Neural cell (in vitro differentiated cells): ENCODE results near the gene NHSL1. TPM values are rescaled to one million over a fixed set of nuclear protein-coding genes. Genes with fewer than 3 reads are reported as not detected.

ENCODE experiments used
- H2AFZ ChIP-seq: fragments of 200-600, 300-800 bp; sonication (generic), shearing (Covaris generic); 2 replicates; pipeline ENCODE4 v1.6.0; 2014; ENCODE audit warnings: low read depth, mild to moderate bottlenecking, antibody characterized with exemption, low read length, moderate library complexity
- H3F3A ChIP-seq: fragments of 200-600 bp; shearing (Covaris generic); 2 replicates; pipeline ENCODE4 v1.6.1; 2016; ENCODE audit warnings: mild to moderate bottlenecking, moderate library complexity, mixed read lengths, antibody characterized with exemption, low read length; ENCODE audit not compliant: insufficient read depth, poor library complexity, severe bottlenecking
- H3K27ac ChIP-seq: fragments of 200-600, 300-800 bp; sonication (generic), shearing (Covaris generic); 2 replicates; pipeline ENCODE4 v1.5.1; 2014; ENCODE audit warnings: mild to moderate bottlenecking, low read length, moderate library complexity
- H3K27me3 ChIP-seq: fragments of 300-800, 200-600 bp; sonication (generic), shearing (Covaris generic); 2 replicates; pipeline ENCODE4 v1.6.0; 2014; ENCODE audit warnings: mild to moderate bottlenecking, low read depth, low read length, moderate library complexity; ENCODE audit not compliant: insufficient read depth
- H3K36me3 ChIP-seq: fragments of 300-800, 200-600 bp; sonication (generic), shearing (Covaris generic); 2 replicates; pipeline ENCODE4 v1.5.1; 2014; ENCODE audit warnings: mild to moderate bottlenecking, antibody characterized with exemption, low read length, moderate library complexity; ENCODE audit not compliant: insufficient read depth
- H3K4me2 ChIP-seq: fragments of 300-800, 200-600 bp; sonication (generic), shearing (Covaris generic); 2 replicates; pipeline ENCODE4 v1.6.0; 2014; ENCODE audit warnings: mild to moderate bottlenecking, low read length
- H3K4me3 ChIP-seq: fragments of 300-800, 200-600 bp; sonication (generic), shearing (Covaris generic); 2 replicates; pipeline ENCODE4 v1.5.1; 2014; ENCODE audit warnings: mild to moderate bottlenecking, low read length, moderate library complexity
- H3K79me2 ChIP-seq: fragments of 200-600 bp; shearing (Covaris generic); replicated peaks from 2 replicates; pipeline ENCODE4 v1.6.0; 2014; ENCODE audit warnings: mild to moderate bottlenecking, low read length, moderate library complexity; ENCODE audit not compliant: insufficient read depth
- H3K9ac ChIP-seq: fragments of 300-800, 200-600 bp; sonication (generic), shearing (Covaris generic); 2 replicates; pipeline ENCODE4 v1.6.1; 2016; ENCODE audit warnings: mild to moderate bottlenecking, low read length, mixed read lengths
- H3K9me2 ChIP-seq: fragments of 200-600 bp; shearing (Covaris generic); 2 replicates; pipeline ENCODE4 v1.6.1; 2016; ENCODE audit warnings: mild to moderate bottlenecking, low read length, mixed read lengths; ENCODE audit not compliant: insufficient read depth
- H3K9me3 ChIP-seq: fragments of 200-600, 300-800 bp; sonication (generic), shearing (Covaris generic); 2 replicates; pipeline ENCODE4 v1.6.1; 2016; ENCODE audit warnings: mild to moderate bottlenecking, mixed run types, low read length, moderate library complexity, mixed read lengths
- H4K20me1 ChIP-seq: fragments of 200-600 bp; shearing (Covaris generic); 2 replicates; pipeline ENCODE4 v1.6.1; 2016; ENCODE audit warnings: mild to moderate bottlenecking, mixed run types; ENCODE audit not compliant: insufficient read depth
- CTCF ChIP-seq: fragments of 450-650 bp; IDR thresholded peaks from 2 replicates; pipeline ENCODE4 v1.5.1; 2014; ENCODE audit warnings: antibody characterized with exemption, mild to moderate bottlenecking, moderate library complexity; ENCODE audit not compliant: poor library complexity, severe bottlenecking
- EP300 ChIP-seq: fragments of 450-650 bp; conservative IDR thresholded peaks from 2 replicates; pipeline ENCODE4 v1.6.1; 2014; ENCODE audit warnings: antibody characterized with exemption, mild to moderate bottlenecking, moderate library complexity; ENCODE audit not compliant: poor library complexity, severe bottlenecking
- EZH2 ChIP-seq: fragments of 200-600, 300-800 bp; shearing (Covaris generic), sonication (generic); IDR thresholded peaks from 2 replicates; pipeline ENCODE4 v1.6.1; 2014; ENCODE audit warnings: antibody characterized with exemption, low read length, borderline replicate concordance, mild to moderate bottlenecking; ENCODE audit not compliant: insufficient read depth, poor library complexity, severe bottlenecking
- MXI1 ChIP-seq: fragments of 450-650 bp; conservative IDR thresholded peaks from 2 replicates; pipeline ENCODE4 v1.6.1; 2014; ENCODE audit warnings: antibody characterized with exemption, mild to moderate bottlenecking; ENCODE audit not compliant: poor library complexity, severe bottlenecking
- POLR2AphosphoS5 ChIP-seq: IDR thresholded peaks from 2 replicates; pipeline ENCODE4 v1.6.1; 2012
- RAD21 ChIP-seq: fragments of 450-650 bp; conservative IDR thresholded peaks from 2 replicates; pipeline ENCODE4 v1.6.1; 2014; ENCODE audit warnings: antibody characterized with exemption, mild to moderate bottlenecking, moderate library complexity
- REST ChIP-seq: IDR thresholded peaks from 2 replicates; pipeline ENCODE4 v1.6.1; 2012; ENCODE audit warnings: borderline replicate concordance
- SMC3 ChIP-seq: fragments of 450-650 bp; conservative IDR thresholded peaks from 2 replicates; pipeline ENCODE4 v1.6.1; 2014; ENCODE audit warnings: antibody characterized with exemption, mild to moderate bottlenecking, moderate library complexity; ENCODE audit not compliant: poor library complexity
- TAF1 ChIP-seq: IDR thresholded peaks from 2 replicates; pipeline ENCODE4 v1.6.1; 2012; ENCODE audit warnings: low read depth
- polyA plus RNA-seq: library from polyadenylated mRNA; depleted of rRNA; stranded (reverse); fragments of >200 nt; gene quantifications from 2 replicates; pipeline ENCODE4 v1.2.3, GENCODE V29; 2014

Gene NHSL1
- polyA plus RNA-seq, 1 donor from 2014 or later = 2.4 TPM

- Histone ChIP-seq H3K9me2 (no peaks in the 10 kb centered on the region), H3K27ac (no peak overlapping the region), H3K9ac (peak overlapping the region; percentile 44), H3K4me2 (peak overlapping the region; percentile 9), H3K36me3 (no peaks in the 10 kb centered on the region), H3F3A (peaks cover 2% of the 10 kb centered on the region), H3K9me3 (no peaks in the 10 kb centered on the region), H3K27me3 (peaks cover 16% of the 10 kb centered on the region), H2AFZ (no peak overlapping the region), H3K4me3 (peak overlapping the region; percentile 87), H4K20me1 (no peaks in the 10 kb centered on the region), H3K79me2 (no peaks in the 10 kb centered on the region)
- TF ChIP-seq EP300 = no peak
- TF ChIP-seq RAD21 = no peak
- TF ChIP-seq POLR2AphosphoS5 = no peak
- TF ChIP-seq MXI1 = no peak
- TF ChIP-seq EZH2 = no peak
- no peak for TF ChIP-seq SMC3
- TF ChIP-seq REST = no peak
- TF ChIP-seq TAF1 = no peak
- no peak for TF ChIP-seq CTCF
These were observed 94.5 kb downstream of the NHSL1 start for GRCh38 chr6:138404666-138405337.

- H2AFZ ChIP-seq = peak within 1 kb of the TSS; percentile 25
- peaks cover 16% of the 10 kb centered on the region for H3K27me3 ChIP-seq
- H3K4me2 ChIP-seq = peak within 1 kb of the TSS; percentile 9
- no peaks in the 10 kb centered on the region for H3K9me2 ChIP-seq
- no peak for TF ChIP-seq TAF1
- TF ChIP-seq REST = no peak
- TF ChIP-seq MXI1 = peak; percentile 43
- TF ChIP-seq RAD21 = peak; percentile 64
- TF ChIP-seq CTCF = peak; percentile 79
- no peak for TF ChIP-seq EZH2
- peak; percentile 72 for TF ChIP-seq SMC3
- TF ChIP-seq EP300 = no peak
- peak within 1 kb of the TSS; percentile 87 for H3K4me3 ChIP-seq
- H3K9me3 ChIP-seq = no peaks in the 10 kb centered on the region
- H4K20me1 ChIP-seq = no peaks in the 10 kb centered on the region
- no peaks in the 10 kb centered on the region for H3K79me2 ChIP-seq
- peaks cover 2% of the 10 kb centered on the region for H3F3A ChIP-seq
- H3K27ac ChIP-seq = no peak within 1 kb of the TSS
- H3K9ac ChIP-seq = peak within 1 kb of the TSS; percentile 44
- no peaks in the 10 kb centered on the region for H3K36me3 ChIP-seq
These were observed 95.3 kb downstream of the NHSL1 start, which contains the start of gene HEBP2 for GRCh38 chr6:138403801-138404665. TSS of gene HEBP2 (plus strand) at chr6:138404223. CDS start at chr6:138404496, 273 bp downstream.
